SK-N-MC (cell line): ENCODE measurements around the gene CSNK1G1.
"Not testable (repeated sequence)": the region's sequence is repeated elsewhere in the genome, so short reads cannot be mapped to it uniquely, and the experiment has no call there.

Experiments used
- DNase-seq: peaks from one replicate; pipeline ENCODE4 v3.0.0-alpha.2; 2011; ENCODE audit warnings: low read depth, low spot score
- H3K27ac ChIP-seq: fragments of 200-600 bp; sonication (generic); 2 replicates; pipeline ENCODE4 v1.5.1; 2016; ENCODE audit warnings: mixed run types
- H3K36me3 ChIP-seq: fragments of 200-600 bp; sonication (generic); 2 replicates; pipeline ENCODE4 v1.6.1; 2017; ENCODE audit warnings: antibody characterized with exemption, low read length, mixed read lengths; ENCODE audit not compliant: insufficient read depth
- H3K4me3 ChIP-seq: fragments of 200-600 bp; sonication (generic); 2 replicates; pipeline ENCODE4 v1.5.1; 2016
- H3K9ac ChIP-seq: fragments of 200-600 bp; sonication (generic); 2 replicates; pipeline ENCODE4 v1.8.0; 2017; ENCODE audit warnings: mixed run types, mixed read lengths; ENCODE audit not compliant: insufficient read length
- H3K9me3 ChIP-seq: fragments of 200-600 bp; sonication (generic); 2 replicates; pipeline ENCODE4 v1.6.1; 2017; ENCODE audit warnings: low read depth, mild to moderate bottlenecking, antibody characterized with exemption, low read length, moderate library complexity, mixed read lengths
- EZH2 ChIP-seq: fragments of 200-600 bp; sonication (generic); IDR thresholded peaks from one replicate; pipeline ENCODE4 v1.6.1; 2017; ENCODE audit warnings: antibody characterized with exemption
- FOXP2 ChIP-seq: optimal IDR thresholded peaks from 2 replicates; pipeline ENCODE3; 2011; ENCODE audit warnings: mild to moderate bottlenecking, moderate library complexity; ENCODE audit not compliant: insufficient read depth; ENCODE audit errors: extremely low read length, control extremely low read depth
- POLR2AphosphoS5 ChIP-seq: IDR thresholded peaks from 2 replicates; pipeline ENCODE4 v1.6.1; 2012; ENCODE audit warnings: mild to moderate bottlenecking, low read depth, low read length, borderline replicate concordance

Gene CSNK1G1

DNA sequence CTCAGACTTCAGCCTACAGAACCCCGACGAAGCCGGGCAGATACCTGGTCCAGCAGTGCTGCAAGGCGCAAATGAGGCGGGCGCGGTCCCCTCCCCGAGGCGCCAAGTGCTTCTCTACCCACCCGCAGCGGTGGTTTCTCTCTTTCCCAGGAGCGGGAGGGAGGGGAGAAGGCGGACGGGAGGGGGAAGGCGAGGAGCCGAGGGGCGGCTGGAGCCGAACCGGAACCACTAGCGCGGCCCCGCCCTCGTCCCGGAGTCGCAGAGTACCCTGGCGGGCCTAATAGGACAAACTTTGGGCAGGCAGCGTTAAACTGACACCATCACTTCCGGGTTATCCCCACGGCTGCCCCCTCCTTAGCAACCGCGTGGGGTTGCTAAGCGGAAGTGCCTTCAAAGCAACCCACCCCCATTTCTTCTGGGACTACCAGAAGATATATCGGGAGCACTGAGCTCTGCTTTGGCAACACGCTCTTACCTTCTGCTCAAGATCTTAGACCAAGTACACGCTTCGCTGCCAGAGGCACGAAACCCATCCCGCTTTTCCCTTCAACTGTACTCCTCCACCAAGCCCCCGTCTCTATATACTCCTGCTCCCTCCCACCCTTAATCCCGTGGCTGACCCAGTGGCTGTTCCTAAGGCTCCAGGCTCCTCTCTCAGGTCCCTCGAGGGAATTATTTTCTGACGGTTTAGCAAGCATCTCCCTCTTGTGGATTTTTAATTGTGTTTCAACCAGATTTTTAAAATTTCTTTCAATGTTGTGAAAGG, at the start of gene CSNK1G1:
TSS of gene CSNK1G1 (minus strand) at position 230 of the 766 bp plus-strand sequence. CDS start 55,674 bp downstream, outside the sequence.
- Histone ChIP-seq H3K9me3 (no peaks in the 10 kb centered on the region), H3K9ac (peak within 1 kb of the TSS; percentile 81), H3K36me3 (peaks cover 3% of the 10 kb centered on the region; the same call in 1 of the 2 replicates), H3K27ac (peak within 1 kb of the TSS; percentile 78), H3K4me3 (peak within 1 kb of the TSS; percentile 83)
- DNase-seq: peak; percentile 92
- TF ChIP-seq POLR2AphosphoS5 (peak; percentile 86), EZH2 (no peak)

DNA sequence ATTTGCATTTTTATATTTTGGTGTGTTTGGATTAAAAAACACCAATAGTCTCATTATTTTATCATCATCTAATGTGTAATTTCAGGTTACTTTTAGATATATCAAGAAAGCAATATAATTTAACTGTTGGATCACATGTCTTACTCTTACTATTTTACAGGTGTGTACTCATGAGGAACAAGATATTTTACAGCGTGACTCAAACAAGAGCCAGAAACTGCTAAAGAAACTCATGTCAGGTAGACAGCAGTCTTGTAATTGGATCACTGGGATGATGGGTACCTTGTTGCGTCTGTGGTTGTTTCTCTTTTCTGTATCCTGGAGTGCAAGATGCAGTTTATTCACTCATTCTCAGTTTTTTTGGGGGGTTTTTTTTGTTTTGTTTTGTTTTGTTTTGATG, 44.6 kb upstream of the CSNK1G1 start:
- TF ChIP-seq POLR2AphosphoS5: no peak
- TF ChIP-seq FOXP2: no peak
- TF ChIP-seq EZH2: no peak
- DNase-seq: no peak

DNA sequence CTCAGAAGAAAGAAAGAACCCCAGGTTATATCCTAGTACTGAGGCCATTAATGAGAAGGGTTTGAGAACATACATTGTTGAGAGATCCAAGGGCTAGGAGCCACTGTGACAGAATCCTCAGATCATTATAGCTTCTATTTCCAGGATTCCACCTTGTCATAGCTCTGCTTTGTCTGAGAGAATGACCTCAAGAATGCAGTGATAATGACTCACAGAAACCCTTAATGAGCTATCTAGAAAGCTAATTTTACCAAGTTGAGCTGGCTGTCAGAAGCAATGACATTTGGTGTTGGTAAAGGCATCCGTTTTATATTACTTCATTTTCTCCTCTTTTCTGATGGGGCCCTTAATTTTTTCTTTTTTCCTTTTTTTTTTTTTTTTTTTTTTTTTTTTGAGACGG, 42.6 kb upstream of the CSNK1G1 start:
- Histone ChIP-seq H3K27ac (no peak overlapping the region), H3K36me3 (peaks cover 27% of the 10 kb centered on the region), H3K9ac (no peak overlapping the region), H3K9me3 (no peaks in the 10 kb centered on the region), H3K4me3 (no peak overlapping the region)
- DNase-seq: no peak
- TF ChIP-seq EZH2 (no peak), POLR2AphosphoS5 (no peak), FOXP2 (no peak)

More for the DNA sequence above, 44.6 kb upstream of the CSNK1G1 start:
- Histone ChIP-seq H3K36me3 (peaks cover 22% of the 10 kb centered on the region), H3K9ac (no peak overlapping the region), H3K4me3 (no peak overlapping the region), H3K27ac (no peak overlapping the region), H3K9me3 (no peaks in the 10 kb centered on the region)

DNA sequence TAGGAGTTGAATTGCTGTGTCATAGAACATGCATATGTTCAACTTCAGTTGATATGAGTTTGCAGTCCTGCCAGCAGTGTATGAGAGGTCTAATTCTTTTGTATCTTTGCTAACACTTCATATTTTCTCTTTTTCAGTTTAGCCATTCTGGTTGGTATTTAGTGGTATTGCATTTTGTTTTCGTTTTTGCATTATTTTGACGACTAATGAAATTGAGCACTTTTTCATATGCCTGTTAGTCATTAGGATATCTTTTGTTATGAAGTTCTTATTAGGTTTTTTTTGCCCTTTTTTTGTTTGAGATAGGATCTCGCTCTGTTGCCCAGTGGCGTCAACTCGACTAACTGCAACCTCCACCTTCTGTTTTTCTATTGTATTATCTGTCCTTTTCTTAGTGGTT, 40.8 kb upstream of the CSNK1G1 start:
- H3K9me3 ChIP-seq: no peaks in the 10 kb centered on the region
- TF ChIP-seq POLR2AphosphoS5: no peak
- no peak for TF ChIP-seq FOXP2
- TF ChIP-seq EZH2: no peak
- H3K36me3 ChIP-seq: peaks cover 27% of the 10 kb centered on the region
- DNase-seq: no peak
- H3K27ac ChIP-seq: no peak overlapping the region
- no peak overlapping the region for H3K9ac ChIP-seq
- no peak overlapping the region for H3K4me3 ChIP-seq

DNA sequence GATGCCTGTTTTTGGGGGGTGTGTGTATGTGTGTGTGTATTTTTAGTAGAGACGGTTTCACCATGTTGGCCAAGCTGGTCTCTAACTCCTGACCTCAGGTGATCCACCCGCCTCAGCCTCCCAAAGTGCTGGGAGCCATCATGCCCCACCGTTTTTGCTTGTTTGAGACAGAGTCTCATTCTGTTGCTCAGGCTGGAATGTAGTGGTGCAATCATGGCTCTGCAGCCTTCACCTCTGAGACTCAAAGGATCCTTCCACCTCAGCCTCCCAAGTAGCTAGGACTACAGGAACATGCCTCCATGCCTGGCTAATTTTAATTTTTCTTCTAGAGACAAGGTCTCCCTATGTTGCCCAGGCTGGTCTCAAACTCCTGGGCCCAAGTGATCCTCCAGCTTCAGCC, 36.5 kb upstream of the CSNK1G1 start:
- not testable (repeated sequence) for DNase-seq

DNA sequence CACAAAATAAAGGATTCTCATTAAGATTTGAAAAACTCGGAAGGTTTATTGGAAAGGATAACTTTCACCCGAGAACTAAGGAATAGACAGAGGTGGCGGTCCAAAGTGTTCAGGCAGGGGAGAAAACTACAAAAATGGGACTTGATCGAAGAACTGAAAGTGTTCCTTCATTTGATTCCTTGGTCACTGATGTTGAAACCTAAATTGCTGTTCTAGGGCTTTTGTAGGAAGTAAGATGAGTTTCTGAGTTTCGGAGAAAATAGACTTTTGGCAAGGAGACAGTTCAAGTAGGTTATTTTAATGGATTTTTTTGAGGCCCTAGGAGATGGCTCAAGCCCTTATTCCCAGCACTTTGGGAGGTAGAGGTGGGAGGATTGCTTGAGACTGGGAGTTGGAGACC, 33.1 kb upstream of the CSNK1G1 start:
- H3K36me3 ChIP-seq: no peaks in the 10 kb centered on the region
- no peak for DNase-seq
- no peak overlapping the region for H3K4me3 ChIP-seq
- TF ChIP-seq EZH2: no peak
- TF ChIP-seq FOXP2: no peak
- no peak for TF ChIP-seq POLR2AphosphoS5
- no peak overlapping the region for H3K9ac ChIP-seq
- no peaks in the 10 kb centered on the region for H3K9me3 ChIP-seq
- H3K27ac ChIP-seq: no peak overlapping the region

More for the DNA sequence above, 36.5 kb upstream of the CSNK1G1 start:
- not testable (repeated sequence) for H3K9ac ChIP-seq, H3K4me3 ChIP-seq, H3K9me3 ChIP-seq, H3K27ac ChIP-seq
- peaks cover 18% of the 10 kb centered on the region for H3K36me3 ChIP-seq

DNA sequence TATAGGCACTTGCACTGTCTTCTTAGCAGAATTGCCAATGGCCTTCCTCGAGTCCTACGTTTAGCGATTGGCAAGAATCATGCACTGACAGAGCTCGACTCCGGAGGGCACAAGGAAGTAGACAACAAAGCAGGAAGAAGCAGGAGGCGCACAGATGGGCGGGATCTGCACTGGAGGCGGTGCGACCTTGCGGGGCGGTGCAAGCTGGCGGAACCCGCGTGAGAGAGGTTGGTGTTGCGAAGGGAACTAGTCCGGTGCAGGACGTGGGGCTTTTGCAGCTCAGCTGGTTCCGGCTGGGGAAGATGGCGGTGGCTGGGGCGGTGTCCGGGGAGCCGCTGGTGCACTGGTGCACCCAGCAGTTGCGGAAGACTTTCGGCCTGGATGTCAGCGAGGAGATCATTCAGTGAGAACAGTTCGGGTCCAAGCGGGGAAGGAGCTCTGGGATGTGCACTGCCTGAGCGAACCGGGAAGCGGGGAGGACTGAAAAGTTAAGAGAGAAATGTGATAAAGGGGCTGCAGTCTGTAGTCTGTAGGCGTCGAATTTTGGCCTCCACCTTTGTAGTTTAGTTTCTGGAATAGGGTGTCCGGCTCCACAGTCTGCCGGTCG, 31.7 kb upstream of the CSNK1G1 start, which contains the start of gene TRIP4:
TSS of gene TRIP4 (plus strand) at position 275 of the 607 bp plus-strand sequence. CDS start at position 303, 28 bp downstream.
- peak; percentile 76 for DNase-seq
- Histone ChIP-seq H3K4me3 (peak within 1 kb of the TSS; percentile 88), H3K36me3 (no peaks in the 10 kb centered on the region), H3K27ac (peak within 1 kb of the TSS; percentile 58; the same call in 1 of the 2 replicates), H3K9ac (peak within 1 kb of the TSS; percentile 64), H3K9me3 (no peaks in the 10 kb centered on the region)
- TF ChIP-seq FOXP2 (no peak), POLR2AphosphoS5 (peak; percentile 86)

DNA sequence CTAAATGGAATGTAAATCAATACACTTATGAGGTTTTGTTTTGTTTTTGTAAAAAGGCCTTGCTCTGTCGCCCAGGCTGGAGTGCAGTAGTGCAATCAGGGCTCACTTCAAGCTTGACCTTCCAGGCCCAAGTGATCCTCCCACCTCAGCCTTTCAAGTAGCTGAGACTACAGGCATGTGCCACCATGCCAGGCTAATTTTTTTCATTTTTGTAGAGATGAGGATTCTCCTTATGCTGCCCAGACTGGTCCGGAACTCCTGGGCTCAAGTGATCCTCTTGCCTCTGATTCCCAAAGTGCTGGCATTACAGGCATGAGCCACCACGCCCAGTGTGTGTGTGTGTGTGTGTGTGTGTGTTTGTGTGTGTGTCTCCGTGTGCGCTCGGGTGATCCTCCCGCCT, 30.3 kb upstream of the CSNK1G1 start:
- no peak for TF ChIP-seq FOXP2
- no peak for TF ChIP-seq POLR2AphosphoS5
- TF ChIP-seq EZH2: no peak
- no peak overlapping the region for H3K27ac ChIP-seq
- no peak overlapping the region for H3K4me3 ChIP-seq
- no peak for DNase-seq
- H3K9ac ChIP-seq: no peak overlapping the region
- no peaks in the 10 kb centered on the region for H3K36me3 ChIP-seq
- no peaks in the 10 kb centered on the region for H3K9me3 ChIP-seq
